Endodermal cell (in vitro differentiated cells): ENCODE results near the gene CYP2C19. TPM values are rescaled to one million over a fixed set of nuclear protein-coding genes. Genes with fewer than 3 reads are reported as not detected.

ENCODE experiments used
- DNase-seq: peaks from one replicate; pipeline ENCODE4 v3.0.0-alpha.2; 2017
- H3K27ac ChIP-seq: 2 replicates; pipeline ENCODE4 v1.5.1; 2013; ENCODE audit warnings: mild to moderate bottlenecking, low read depth, low read length, moderate library complexity
- H3K27me3 ChIP-seq: 2 replicates; pipeline ENCODE4 v1.6.1; 2013; ENCODE audit warnings: mild to moderate bottlenecking, low read length, moderate library complexity; ENCODE audit not compliant: insufficient read depth, control insufficient read depth, poor library complexity, severe bottlenecking
- H3K36me3 ChIP-seq: 2 replicates; pipeline ENCODE4 v1.7.0; 2013; ENCODE audit warnings: mild to moderate bottlenecking, low read length, moderate library complexity; ENCODE audit not compliant: control insufficient read depth, insufficient read depth
- H3K4me1 ChIP-seq: one replicate; pipeline ENCODE4 v1.7.0; 2013; ENCODE audit warnings: low read length; ENCODE audit not compliant: control insufficient read depth, insufficient read depth
- H3K4me3 ChIP-seq: 2 replicates; pipeline ENCODE4 v1.5.1; 2013; ENCODE audit warnings: mild to moderate bottlenecking, low read length, moderate library complexity
- H3K9ac ChIP-seq: 2 replicates; pipeline ENCODE4 v1.6.1; 2013; ENCODE audit warnings: mild to moderate bottlenecking, low read length, moderate library complexity; ENCODE audit not compliant: poor library complexity, severe bottlenecking; ENCODE audit errors: extremely low read depth
- H3K9me3 ChIP-seq: 2 replicates; pipeline ENCODE4 v1.6.1; 2013; ENCODE audit warnings: mild to moderate bottlenecking, low read length, moderate library complexity; ENCODE audit not compliant: control insufficient read depth
- H3K27ac Mint-ChIP-seq: 2 replicates; pipeline ENCODE4 v1.8.0; 2020; ENCODE audit warnings: mixed read lengths
- H3K27me3 Mint-ChIP-seq: 2 replicates; pipeline ENCODE4 v1.8.0; 2021; ENCODE audit warnings: mild to moderate bottlenecking, mixed read lengths; ENCODE audit not compliant: insufficient read depth
- H3K36me3 Mint-ChIP-seq: 2 replicates; pipeline ENCODE4 v1.8.0; 2020; ENCODE audit warnings: low read depth, mixed read lengths
- H3K4me1 Mint-ChIP-seq: 2 replicates; pipeline ENCODE4 v1.8.0; 2020; ENCODE audit warnings: mixed read lengths
- H3K4me3 Mint-ChIP-seq: 2 replicates; pipeline ENCODE4 v1.8.0; 2020; ENCODE audit warnings: mild to moderate bottlenecking, moderate library complexity, mixed read lengths
- H3K9me3 Mint-ChIP-seq: 2 replicates; pipeline ENCODE4 v1.8.0; 2020; ENCODE audit warnings: mild to moderate bottlenecking, mixed read lengths
- CTCF ChIP-seq: fragments of 200-600 bp; sonication (generic); conservative IDR thresholded peaks from 2 replicates; pipeline ENCODE4 v1.5.0; 2021; ENCODE audit warnings: antibody characterized with exemption, mild to moderate bottlenecking
- WGBS, 2 experiments: methylation state at CpG; one replicate each; pipeline versions ENCODE4 v1.1.5 to v1.1.7; 2013; ENCODE audit warnings: missing lambda C conversion rate in 2 of 2, mixed read lengths in 1 of 2; ENCODE audit not compliant: insufficient coverage in 1 of 2, insufficient read length in 1 of 2; 5-methylcytosine and 5-hydroxymethylcytosine counted together
- total RNA-seq, 2 donors: library from RNA; stranded (reverse); fragmentation: NEBNext Ultra II Directional in 1 of 2; extraction: Animal tissue kit (Norgen Biotek cat#: 25700) in 1 of 2; gene quantifications; 2 replicates in 1 of 2; 3 replicates in 1 of 2; pipeline ENCODE4 v1.2.1, GENCODE V29; 2021

CYP2C19 gene
- total RNA-seq, 2 donors from 2014 or later: 0.22 TPM; not detected in 1

DNA sequence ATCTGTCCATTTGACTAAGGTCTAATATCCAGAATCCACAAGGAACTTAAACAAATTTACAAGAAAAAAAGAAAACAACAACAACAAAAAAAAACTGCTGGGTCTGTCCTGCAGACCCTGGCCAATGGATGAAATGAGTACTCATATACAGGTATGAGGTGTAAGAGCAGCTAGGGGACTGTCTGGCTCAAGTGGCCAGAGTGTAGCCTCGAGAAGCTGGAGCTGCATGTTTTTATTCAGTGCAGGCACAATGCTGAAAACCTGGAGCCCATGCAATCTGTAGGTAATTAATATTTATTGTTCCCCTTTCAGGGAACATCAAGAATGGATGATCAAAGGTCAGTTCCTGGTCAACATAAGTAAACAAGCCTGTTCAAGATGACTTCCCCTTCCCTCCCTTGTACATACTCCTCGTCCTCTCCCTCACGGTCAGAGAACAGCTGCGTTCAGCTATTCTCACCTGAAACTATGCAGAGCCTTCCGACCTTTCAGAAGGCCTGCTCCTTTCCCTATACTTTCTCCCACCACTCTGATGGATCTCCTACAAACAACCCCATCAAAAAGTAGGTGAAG is 15.5 kb downstream of the CYP2C19 start:
- no peak for DNase-seq
- no peak overlapping the region for H3K9ac ChIP-seq
- H3K27ac ChIP-seq: no peak overlapping the region
- 85 to 90% methylated on average over 5 of the region's 5 CpGs for WGBS, 2 experiments
- TF ChIP-seq CTCF: no peak
- H3K4me3 ChIP-seq: no peak overlapping the region
- H3K4me3 Mint-ChIP-seq: no peak overlapping the region
- no peaks in the 10 kb centered on the region for H3K9me3 ChIP-seq
- no peak overlapping the region for H3K27ac Mint-ChIP-seq
- no peaks in the 10 kb centered on the region for H3K36me3 ChIP-seq
- no peaks in the 10 kb centered on the region for H3K9me3 Mint-ChIP-seq
- H3K27me3 ChIP-seq: no peaks in the 10 kb centered on the region
- no peaks in the 10 kb centered on the region for H3K4me1 ChIP-seq
- no peaks in the 10 kb centered on the region for H3K27me3 Mint-ChIP-seq
- H3K4me1 Mint-ChIP-seq: no peaks in the 10 kb centered on the region
- H3K36me3 Mint-ChIP-seq: no peaks in the 10 kb centered on the region

- TF ChIP-seq CTCF: no peak
- H3K27me3 ChIP-seq: no peaks in the 10 kb centered on the region
- no peaks in the 10 kb centered on the region for H3K36me3 Mint-ChIP-seq
- no peak overlapping the region for H3K4me3 Mint-ChIP-seq
- no peaks in the 10 kb centered on the region for H3K4me1 ChIP-seq
- H3K9ac ChIP-seq: no peak overlapping the region
- no peak overlapping the region for H3K27ac Mint-ChIP-seq
- H3K4me1 Mint-ChIP-seq: no peaks in the 10 kb centered on the region
- no peak for DNase-seq
- H3K36me3 ChIP-seq: no peaks in the 10 kb centered on the region
- no peaks in the 10 kb centered on the region for H3K9me3 ChIP-seq
- no peaks in the 10 kb centered on the region for H3K9me3 Mint-ChIP-seq
- no peak overlapping the region for H3K27ac ChIP-seq
- WGBS, 2 experiments: 96% methylated on average over 1 of the region's 1 CpG; no CpG with 5 or more reads in 1 of the 2 experiments
- no peaks in the 10 kb centered on the region for H3K27me3 Mint-ChIP-seq
- no peak overlapping the region for H3K4me3 ChIP-seq
Observed at GRCh38 chr10:94780844-94781243, 18.4 kb downstream of the CYP2C19 start.

- H3K4me3 ChIP-seq: no peak overlapping the region
- no peaks in the 10 kb centered on the region for H3K36me3 ChIP-seq
- Mint-ChIP-seq H3K27ac (no peak overlapping the region), H3K36me3 (no peaks in the 10 kb centered on the region), H3K4me1 (no peaks in the 10 kb centered on the region), H3K27me3 (no peaks in the 10 kb centered on the region), H3K9me3 (peaks cover 5% of the 10 kb centered on the region), H3K4me3 (no peak overlapping the region)
- no peak for DNase-seq
- H3K9me3 ChIP-seq: no peaks in the 10 kb centered on the region
- no peaks in the 10 kb centered on the region for H3K4me1 ChIP-seq
- H3K27me3 ChIP-seq: no peaks in the 10 kb centered on the region
- H3K9ac ChIP-seq: no peak overlapping the region
- no peak overlapping the region for H3K27ac ChIP-seq
- TF ChIP-seq CTCF: no peak
Observed at GRCh38 chr10:94784256-94784655, 21.8 kb downstream of the CYP2C19 start.
